Measurements from ENCODE around the gene OR52D1.

Gene OR52D1

GRCh38 chr11:5521540-5521939 lies 33.1 kb downstream of the OR52D1 start:
- ChIA-PET POLR2A (no interaction called here), CTCF (no interaction called here)

GRCh38 chr11:5522308-5522707 lies 33.8 kb downstream of the OR52D1 start:
- no peak for DNase-seq (ENCODE audit: extremely low spot score)
- TF ChIP-seq ZNF384 (IDR thresholded peaks at IDR 0.05) (no peak), NFRKB (IDR thresholded peaks at IDR 0.05) (no peak), FOXA1 (IDR thresholded peaks at IDR 0.05) (no peak), FOXK2 (IDR thresholded peaks at IDR 0.05) (no peak), CTBP1 (IDR thresholded peaks at IDR 0.05; ENCODE audit: borderline replicate concordance) (no peak), LEF1 (IDR thresholded peaks at IDR 0.05; ENCODE audit: borderline replicate concordance) (no peak), FOXM1 (IDR thresholded peaks at IDR 0.05; ENCODE audit: borderline replicate concordance) (no peak)
- POLR2A ChIA-PET, result no interaction called here
- CTCF ChIA-PET, result interaction anchor here (0.6 kb wide), 1 partner anchor 203 kb away, joined by 3 read pairs; no protein-coding TSS in a partner anchor

More at GRCh38 chr11:5521540-5521939, 33.1 kb downstream of the OR52D1 start:
- no peak for DNase-seq (ENCODE audit: extremely low spot score)
- no peak for TF ChIP-seq SUZ12 (IDR thresholded peaks at IDR 0.05)
- TF ChIP-seq SP1 (IDR thresholded peaks at IDR 0.05), result no peak
- no peak for TF ChIP-seq BHLHE40 (IDR thresholded peaks at IDR 0.05; ENCODE audit: borderline replicate concordance)
- no peak for TF ChIP-seq CTBP1 (IDR thresholded peaks at IDR 0.05; ENCODE audit: borderline replicate concordance)
- no peak for TF ChIP-seq TARDBP (IDR thresholded peaks at IDR 0.05)
- TF ChIP-seq HDGF (IDR thresholded peaks at IDR 0.05; ENCODE audit: borderline replicate concordance), result no peak
- no peak for TF ChIP-seq LEF1 (IDR thresholded peaks at IDR 0.05; ENCODE audit: borderline replicate concordance)
- TF ChIP-seq FOXM1 (IDR thresholded peaks at IDR 0.05; ENCODE audit: borderline replicate concordance), result no peak
- no peak for TF ChIP-seq L3MBTL2 (conservative IDR thresholded peaks at IDR 0.05)
- TF ChIP-seq NFRKB (IDR thresholded peaks at IDR 0.05), result no peak
- TF ChIP-seq FOXA1 (IDR thresholded peaks at IDR 0.05), result no peak
- no peak for TF ChIP-seq PKNOX1 (IDR thresholded peaks at IDR 0.05)
- TF ChIP-seq ELF4 (IDR thresholded peaks at IDR 0.05), result no peak
- no peak for TF ChIP-seq ARNT (IDR thresholded peaks at IDR 0.05)
- no peak for TF ChIP-seq ZNF384 (IDR thresholded peaks at IDR 0.05)
- TF ChIP-seq FOXK2 (IDR thresholded peaks at IDR 0.05), result no peak

GRCh38 chr11:5524756-5525155 lies 36.3 kb downstream of the OR52D1 start:
- TF ChIP-seq PKNOX1 (IDR thresholded peaks at IDR 0.05) (no peak), ZNF384 (IDR thresholded peaks at IDR 0.05) (no peak), FOXM1 (IDR thresholded peaks at IDR 0.05; ENCODE audit: borderline replicate concordance) (no peak), TARDBP (IDR thresholded peaks at IDR 0.05) (no peak), FOXK2 (IDR thresholded peaks at IDR 0.05) (no peak), ARNT (IDR thresholded peaks at IDR 0.05) (no peak), BHLHE40 (IDR thresholded peaks at IDR 0.05; ENCODE audit: borderline replicate concordance) (no peak), NFRKB (IDR thresholded peaks at IDR 0.05) (no peak), HDGF (IDR thresholded peaks at IDR 0.05; ENCODE audit: borderline replicate concordance) (no peak), ELF4 (IDR thresholded peaks at IDR 0.05) (no peak), CTBP1 (IDR thresholded peaks at IDR 0.05; ENCODE audit: borderline replicate concordance) (no peak), SP1 (IDR thresholded peaks at IDR 0.05) (no peak), SUZ12 (IDR thresholded peaks at IDR 0.05) (no peak), FOXA1 (IDR thresholded peaks at IDR 0.05) (no peak), L3MBTL2 (conservative IDR thresholded peaks at IDR 0.05) (no peak), LEF1 (IDR thresholded peaks at IDR 0.05; ENCODE audit: borderline replicate concordance) (no peak)
- CTCF ChIA-PET, result no interaction called here

GRCh38 chr11:5527716-5528115 lies 39.2 kb downstream of the OR52D1 start:
- DNase-seq (ENCODE audit: extremely low spot score), result no peak
- ChIA-PET POLR2A (no interaction called here), CTCF (no interaction called here)
- TF ChIP-seq HDGF (IDR thresholded peaks at IDR 0.05; ENCODE audit: borderline replicate concordance), result no peak
- TF ChIP-seq BHLHE40 (IDR thresholded peaks at IDR 0.05; ENCODE audit: borderline replicate concordance), result no peak
- no peak for TF ChIP-seq ARNT (IDR thresholded peaks at IDR 0.05)
- no peak for TF ChIP-seq ZNF384 (IDR thresholded peaks at IDR 0.05)
- no peak for TF ChIP-seq FOXK2 (IDR thresholded peaks at IDR 0.05)

More at GRCh38 chr11:5524756-5525155, 36.3 kb downstream of the OR52D1 start:
- no peak for DNase-seq (ENCODE audit: extremely low spot score)
- POLR2A ChIA-PET, result no interaction called here

GRCh38 chr11:5528495-5528894 lies 40.0 kb downstream of the OR52D1 start:
- no peak for DNase-seq (ENCODE audit: extremely low spot score)
- POLR2A ChIA-PET, result no interaction called here
- CTCF ChIA-PET, result no interaction called here
- TF ChIP-seq ZNF384 (IDR thresholded peaks at IDR 0.05) (no peak), FOXM1 (IDR thresholded peaks at IDR 0.05; ENCODE audit: borderline replicate concordance) (no peak), FOXA1 (IDR thresholded peaks at IDR 0.05) (no peak), TARDBP (IDR thresholded peaks at IDR 0.05) (no peak)

- DNase-seq (ENCODE audit: extremely low spot score), result no peak
- POLR2A ChIA-PET, result no interaction called here
- CTCF ChIA-PET, result no interaction called here
- TF ChIP-seq FOXK2 (IDR thresholded peaks at IDR 0.05), result no peak
Observed at GRCh38 chr11:5531053-5531831, 42.8 kb downstream of the OR52D1 start.

GRCh38 chr11:5534046-5534445 lies 45.6 kb downstream of the OR52D1 start:
- no peak for TF ChIP-seq ELF4 (IDR thresholded peaks at IDR 0.05)
- TF ChIP-seq LEF1 (IDR thresholded peaks at IDR 0.05; ENCODE audit: borderline replicate concordance), result no peak
- no peak for TF ChIP-seq FOXM1 (IDR thresholded peaks at IDR 0.05; ENCODE audit: borderline replicate concordance)
- TF ChIP-seq SUZ12 (IDR thresholded peaks at IDR 0.05), result no peak
- no peak for TF ChIP-seq BHLHE40 (IDR thresholded peaks at IDR 0.05; ENCODE audit: borderline replicate concordance)
- no peak for TF ChIP-seq TARDBP (IDR thresholded peaks at IDR 0.05)
- DNase-seq (ENCODE audit: extremely low spot score), result no peak
- ChIA-PET POLR2A (no interaction called here), CTCF (no interaction called here)

Data from HEK293T (cell line).